Measurements from ENCODE around the gene TIMP1. TPM values are rescaled to one million over a fixed set of nuclear protein-coding genes. Genes with fewer than 3 reads are reported as not detected.

The TIMP1 gene
- total and polyA plus RNA-seq, 2 of the 13 experiments (the other 11 are each of a cell fraction or from before 2014, with no cell fraction given) = 12.3 to 45.8 TPM

DNA sequence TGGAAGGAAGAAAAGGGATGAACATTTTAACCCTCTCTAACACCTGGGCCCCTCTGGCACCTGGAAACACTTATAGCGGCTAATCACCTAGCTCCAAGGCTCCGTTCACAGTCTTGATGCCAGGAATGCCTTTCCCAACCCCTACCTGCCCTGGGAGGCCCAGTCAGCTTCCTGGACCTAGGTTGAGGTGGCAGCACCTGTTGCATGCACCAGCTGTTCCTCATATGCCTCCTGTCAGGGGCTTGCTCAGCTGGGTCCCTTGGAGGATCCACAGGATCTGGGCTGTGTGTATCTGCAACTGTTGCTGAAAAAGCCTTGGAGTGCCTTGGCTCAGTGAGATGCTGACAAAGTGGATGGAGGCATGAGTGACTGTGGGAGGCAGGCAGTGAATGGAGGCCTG is 43.1 kb downstream of the TIMP1 start:
- BruUV-seq (replicated peaks) = no TSS peak
- in situ Hi-C loops (cut with HindIII; ENCODE audit: extremely low pct_ligation_motif_present, low pct_unique_long_range_greater_than_20kb) = no loop called here
- TF ChIP-seq STAT5B (CRISPR knock-in tag; IDR thresholded peaks at IDR 0.05) = no peak
- no peak for TF ChIP-seq ZMYM4 (CRISPR knock-in tag; IDR thresholded peaks at IDR 0.05)
- no peak for TF ChIP-seq IRX3 (CRISPR knock-in tag; IDR thresholded peaks at IDR 0.05; ENCODE audit: borderline replicate concordance, low read depth)
- TF ChIP-seq ZNF607 (CRISPR knock-in tag; IDR thresholded peaks at IDR 0.05; ENCODE audit: borderline replicate concordance) = no peak
- TF ChIP-seq, protein P1, sequence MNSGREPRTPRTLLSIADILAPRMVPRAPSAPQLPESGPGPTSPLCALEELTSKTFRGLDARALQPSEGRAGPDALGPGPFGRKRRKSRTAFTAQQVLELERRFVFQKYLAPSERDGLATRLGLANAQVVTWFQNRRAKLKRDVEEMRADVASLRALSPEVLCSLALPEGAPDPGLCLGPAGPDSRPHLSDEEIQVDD (CRISPR knock-in tag; IDR thresholded peaks at IDR 0.05; ENCODE audit: borderline replicate concordance) = no peak
- TF ChIP-seq RFXANK (CRISPR knock-in tag; IDR thresholded peaks at IDR 0.05) = no peak
- Histone ChIP-seq H3K4me3 (replicated peaks in 1 of 3; ENCODE audit: insufficient read depth in 1 of 3, low read depth in 2 of 3, low read length in 3 of 3) (no peak overlapping the region), H3K4me1 (ENCODE audit: insufficient read depth, low read length) (no peaks in the 10 kb centered on the region), H3K79me2 (ENCODE audit: insufficient read depth, low read length) (no peaks in the 10 kb centered on the region), H3K27ac (ENCODE audit: extremely low read length, insufficient read depth, low read length) (no peak overlapping the region), H2AFZ (ENCODE audit: low read length) (no peak overlapping the region), H3K9ac (ENCODE audit: insufficient read depth, low read depth, low read length) (no peak overlapping the region), H4K20me1 (ENCODE audit: insufficient read depth, low read length) (no peaks in the 10 kb centered on the region), H3K4me2 (ENCODE audit: low read depth, low read length) (no peak overlapping the region), H3K9me3 (ENCODE audit: low read length) (no peaks in the 10 kb centered on the region), H3K36me3 (replicated peaks in 1 of 2; ENCODE audit: control insufficient read depth in 1 of 2, insufficient read depth in 2 of 2, low read length in 2 of 2) (no peaks in the 10 kb centered on the region), H3K27me3 (ENCODE audit: control insufficient read depth in 1 of 2, insufficient read depth in 2 of 2, low read length in 2 of 2) (peaks cover 0 to 13% of the 10 kb centered on the region in 2 experiments; a peak in 1 of 5 replicates)
- FAIRE-seq = no peak
- intact Hi-C loops (cut with micrococcal nuclease; ENCODE audit: unreplicated experiment) = no loop called here
- ChIA-PET POLR2A (no interaction called here), CTCF (ENCODE audit: low intra/inter-chr PET ratio, low total read pairs) (no interaction called here)
- whole genome bisulfite sequencing (ENCODE audit: low lambda C conversion rate) = no CpG with 5 or more reads among the region's 2 CpGs
- DNase-seq (ENCODE audit: low spot score) = no peak
- no peak for ATAC-seq

DNA sequence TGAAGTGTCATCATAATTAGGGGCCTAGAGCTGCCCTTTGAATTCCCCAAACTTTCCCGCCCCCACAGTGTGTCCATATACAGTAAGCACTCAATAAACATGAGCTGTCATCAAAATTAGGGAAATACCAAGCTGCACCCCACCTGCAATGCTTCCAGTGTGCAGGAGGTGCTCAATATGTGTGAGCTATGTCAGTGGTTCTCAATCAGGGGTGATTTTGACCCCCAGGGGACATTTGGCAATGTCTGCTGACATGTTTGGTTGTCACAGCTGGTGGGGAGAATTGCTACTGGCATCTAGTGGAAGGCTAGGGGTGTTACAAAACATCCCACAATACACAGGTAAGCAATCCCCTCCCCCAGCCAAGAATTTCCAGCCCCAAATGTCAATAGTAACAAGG is 46.7 kb downstream of the TIMP1 start:
- no peaks in the 10 kb centered on the region for H3K9me3 ChIP-seq (ENCODE audit: low read length)
- H3K36me3 ChIP-seq (replicated peaks in 1 of 2; ENCODE audit: control insufficient read depth in 1 of 2, insufficient read depth in 2 of 2, low read length in 2 of 2) = no peaks in the 10 kb centered on the region
- H3K27me3 ChIP-seq (ENCODE audit: control insufficient read depth in 1 of 2, insufficient read depth in 2 of 2, low read length in 2 of 2) = peaks cover 0 to 7% of the 10 kb centered on the region in 2 experiments; a peak in 1 of 5 replicates
- no peak overlapping the region for H2AFZ ChIP-seq (ENCODE audit: low read length)
- no peaks in the 10 kb centered on the region for H4K20me1 ChIP-seq (ENCODE audit: insufficient read depth, low read length)
- DNase-seq (ENCODE audit: low spot score) (no peak), FAIRE-seq (no peak), ATAC-seq (no peak)
- WGBS (ENCODE audit: low lambda C conversion rate) = no CpG with 5 or more reads among the region's 1 CpG
- no TSS peak for BruUV-seq (replicated peaks)
- no peak overlapping the region for H3K27ac ChIP-seq (ENCODE audit: extremely low read length, insufficient read depth, low read length)
- H3K4me3 ChIP-seq (replicated peaks in 1 of 3; ENCODE audit: insufficient read depth in 1 of 3, low read depth in 2 of 3, low read length in 3 of 3) = no peak overlapping the region
- CTCF ChIA-PET (ENCODE audit: low intra/inter-chr PET ratio, low total read pairs) = no interaction called here
- intact Hi-C loops (cut with micrococcal nuclease; ENCODE audit: unreplicated experiment) = no loop called here
- no peak overlapping the region for H3K4me2 ChIP-seq (ENCODE audit: low read depth, low read length)
- POLR2A ChIA-PET = no interaction called here
- H3K9ac ChIP-seq (ENCODE audit: insufficient read depth, low read depth, low read length) = no peak overlapping the region
- in situ Hi-C loops (cut with HindIII; ENCODE audit: extremely low pct_ligation_motif_present, low pct_unique_long_range_greater_than_20kb) = no loop called here
- H3K79me2 ChIP-seq (ENCODE audit: insufficient read depth, low read length) = no peaks in the 10 kb centered on the region
- H3K4me1 ChIP-seq (ENCODE audit: insufficient read depth, low read length) = no peaks in the 10 kb centered on the region
- TF ChIP-seq, protein P2, sequence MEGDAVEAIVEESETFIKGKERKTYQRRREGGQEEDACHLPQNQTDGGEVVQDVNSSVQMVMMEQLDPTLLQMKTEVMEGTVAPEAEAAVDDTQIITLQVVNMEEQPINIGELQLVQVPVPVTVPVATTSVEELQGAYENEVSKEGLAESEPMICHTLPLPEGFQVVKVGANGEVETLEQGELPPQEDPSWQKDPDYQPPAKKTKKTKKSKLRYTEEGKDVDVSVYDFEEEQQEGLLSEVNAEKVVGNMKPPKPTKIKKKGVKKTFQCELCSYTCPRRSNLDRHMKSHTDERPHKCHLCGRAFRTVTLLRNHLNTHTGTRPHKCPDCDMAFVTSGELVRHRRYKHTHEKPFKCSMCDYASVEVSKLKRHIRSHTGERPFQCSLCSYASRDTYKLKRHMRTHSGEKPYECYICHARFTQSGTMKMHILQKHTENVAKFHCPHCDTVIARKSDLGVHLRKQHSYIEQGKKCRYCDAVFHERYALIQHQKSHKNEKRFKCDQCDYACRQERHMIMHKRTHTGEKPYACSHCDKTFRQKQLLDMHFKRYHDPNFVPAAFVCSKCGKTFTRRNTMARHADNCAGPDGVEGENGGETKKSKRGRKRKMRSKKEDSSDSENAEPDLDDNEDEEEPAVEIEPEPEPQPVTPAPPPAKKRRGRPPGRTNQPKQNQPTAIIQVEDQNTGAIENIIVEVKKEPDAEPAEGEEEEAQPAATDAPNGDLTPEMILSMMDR (CRISPR knock-in tag; IDR thresholded peaks at IDR 0.05) = 0 out of 2 replicates have a peak, but pooled peaks have one; percentile 21
- TF ChIP-seq RELA (CRISPR knock-in tag; IDR thresholded peaks at IDR 0.05) (no peak), STAG1 (CRISPR knock-in tag; IDR thresholded peaks at IDR 0.05) (0 out of 2 replicates have a peak, but pooled peaks have one; percentile 5)

Measured in HepG2 (cell line).